Mucosa of rectum (tissue), 2 donors: Measurements from ENCODE around the gene SGO1.

Experiments used
- H3K27ac ChIP-seq, 2 donors: one replicate each; pipeline ENCODE4 v1.7.0; 2013; ENCODE audit warnings: inconsistent platforms in 2 of 2, low read depth in 2 of 2, low read length in 2 of 2
- H3K27me3 ChIP-seq, 2 donors: one replicate each; pipeline ENCODE4 v1.7.0; 2013; ENCODE audit warnings: low read length in 2 of 2; ENCODE audit not compliant: control insufficient read depth in 2 of 2, insufficient read depth in 2 of 2
- H3K36me3 ChIP-seq, 2 donors: one replicate each; pipeline ENCODE4 v1.7.0; 2013; ENCODE audit warnings: low read length in 2 of 2; ENCODE audit not compliant: control insufficient read depth in 2 of 2, insufficient read depth in 2 of 2
- H3K4me1 ChIP-seq, 2 donors: one replicate each; pipeline ENCODE4 v1.7.0; 2013; ENCODE audit warnings: low read length in 2 of 2, mild to moderate bottlenecking in 1 of 2; ENCODE audit not compliant: control insufficient read depth in 2 of 2, insufficient read depth in 2 of 2
- H3K4me3 ChIP-seq, 2 donors: one replicate each; pipeline ENCODE4 v1.7.0; 2013; ENCODE audit warnings: low read length in 2 of 2
- H3K9ac ChIP-seq, 2 donors: one replicate each; pipeline ENCODE4 v1.7.0; 2013; ENCODE audit warnings: low read length in 2 of 2, low read depth in 1 of 2, mild to moderate bottlenecking in 1 of 2
- H3K9me3 ChIP-seq, 2 donors: one replicate each; pipeline ENCODE4 v1.7.0; 2013; ENCODE audit warnings: low read length in 2 of 2; ENCODE audit not compliant: control insufficient read depth in 2 of 2
- donor health status: healthy.
- donor health status: Normal muscosa, but diverticular disease.

SGO1 gene

DNA sequence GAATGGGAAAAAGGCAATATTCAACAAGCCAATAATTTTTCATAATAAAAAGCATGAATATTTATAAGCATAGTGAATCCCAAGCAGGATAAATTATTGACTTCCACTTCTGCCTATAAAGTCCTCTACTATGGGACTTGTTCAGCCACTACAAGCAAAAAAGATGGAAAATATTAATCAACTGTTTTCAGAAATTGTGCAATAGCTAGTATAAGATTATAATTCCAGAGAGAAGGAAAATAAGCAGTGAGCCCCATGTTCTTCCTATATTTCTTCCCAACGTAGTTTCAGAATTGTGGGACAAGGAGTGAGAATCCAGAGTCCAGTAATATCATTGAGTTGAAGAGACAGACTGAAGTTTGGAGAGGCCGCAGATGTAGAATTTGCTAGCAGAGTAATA, 24.3 kb downstream of the SGO1 start:
- Histone ChIP-seq H3K36me3 (no peaks in the 10 kb centered on the region), H3K27ac (no peak overlapping the region), H3K9me3 (no peaks in the 10 kb centered on the region), H3K4me1 (no peaks in the 10 kb centered on the region), H3K9ac (no peak overlapping the region), H3K27me3 (no peaks in the 10 kb centered on the region), H3K4me3 (no peak overlapping the region)

DNA sequence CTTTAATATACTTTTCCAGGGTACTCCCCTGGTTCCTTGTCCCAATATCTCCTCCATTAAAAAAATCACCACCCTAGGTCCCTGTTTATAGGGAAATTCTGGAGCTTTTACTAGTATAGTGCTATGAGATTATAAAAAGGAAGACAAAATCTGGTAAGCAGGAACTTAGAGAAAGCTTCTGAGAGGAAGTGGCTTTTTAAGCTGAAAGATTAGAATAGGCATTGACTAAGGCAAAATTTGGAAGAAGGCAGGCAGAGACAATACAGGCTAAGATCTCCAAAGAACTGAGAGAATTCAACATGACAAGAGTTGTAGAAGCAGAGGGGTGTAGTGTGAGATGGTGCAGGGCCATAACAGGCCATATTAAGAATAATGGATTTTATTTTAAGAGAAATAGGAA, 25.8 kb downstream of the SGO1 start:
- Histone ChIP-seq H3K9me3 (no peaks in the 10 kb centered on the region), H3K4me3 (no peak overlapping the region), H3K27me3 (no peaks in the 10 kb centered on the region), H3K4me1 (no peaks in the 10 kb centered on the region), H3K36me3 (peaks cover 0 to 3% of the 10 kb centered on the region in 2 donors), H3K27ac (no peak overlapping the region), H3K9ac (no peak overlapping the region)

GRCh38 chr3:20154928-20155327, 31.1 kb downstream of the SGO1 start:
- Histone ChIP-seq H3K9ac (no peak overlapping the region), H3K9me3 (no peaks in the 10 kb centered on the region), H3K27ac (no peak overlapping the region), H3K27me3 (no peaks in the 10 kb centered on the region), H3K4me3 (no peak overlapping the region), H3K4me1 (no peaks in the 10 kb centered on the region), H3K36me3 (peaks cover 3 to 5% of the 10 kb centered on the region in 2 donors)

DNA sequence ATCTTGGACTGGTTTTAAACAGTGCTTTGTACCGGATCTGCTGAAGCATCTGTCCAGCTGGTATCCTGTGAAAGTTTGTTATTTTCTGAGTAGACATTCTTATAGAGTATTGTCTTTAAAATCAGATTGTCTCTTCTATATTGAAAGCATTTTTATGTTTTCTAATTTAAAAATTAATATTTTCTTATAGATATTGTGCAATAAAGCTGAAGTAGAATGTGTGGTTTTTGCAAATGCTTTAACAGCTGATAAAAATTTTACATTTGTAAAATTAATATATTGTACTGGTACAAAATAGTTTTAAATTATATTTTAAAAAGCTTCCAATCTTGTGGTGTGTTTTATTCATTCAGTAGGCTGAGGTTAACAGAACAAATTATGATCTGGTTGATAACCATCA, 31.9 kb downstream of the SGO1 start:
- Histone ChIP-seq H3K9me3 (no peaks in the 10 kb centered on the region), H3K36me3 (peaks cover 3 to 7% of the 10 kb centered on the region in 2 donors), H3K9ac (no peak overlapping the region), H3K4me3 (no peak overlapping the region), H3K4me1 (no peaks in the 10 kb centered on the region), H3K27ac (no peak overlapping the region), H3K27me3 (no peaks in the 10 kb centered on the region)

- H3K9me3 ChIP-seq = no peaks in the 10 kb centered on the region
- no peak overlapping the region for H3K4me3 ChIP-seq
- no peaks in the 10 kb centered on the region for H3K4me1 ChIP-seq
- H3K9ac ChIP-seq = no peak overlapping the region
- H3K27ac ChIP-seq = no peak overlapping the region
- peaks cover 0 to 6% of the 10 kb centered on the region in 2 donors for H3K36me3 ChIP-seq
- H3K27me3 ChIP-seq = no peaks in the 10 kb centered on the region
Observed at GRCh38 chr3:20148466-20148865, 37.5 kb downstream of the SGO1 start.

GRCh38 chr3:20147361-20147760, 38.6 kb downstream of the SGO1 start:
- H3K4me3 ChIP-seq = no peak overlapping the region
- no peak overlapping the region for H3K27ac ChIP-seq
- no peaks in the 10 kb centered on the region for H3K9me3 ChIP-seq
- no peak overlapping the region for H3K9ac ChIP-seq
- H3K27me3 ChIP-seq = no peaks in the 10 kb centered on the region
- H3K36me3 ChIP-seq = peaks cover 6% of the 10 kb centered on the region in 2 donors
- H3K4me1 ChIP-seq = no peaks in the 10 kb centered on the region

- Histone ChIP-seq H3K36me3 (peaks cover 6 to 12% of the 10 kb centered on the region in 2 donors), H3K27ac (no peak overlapping the region), H3K4me3 (no peak overlapping the region), H3K4me1 (no peaks in the 10 kb centered on the region), H3K9ac (no peak overlapping the region), H3K9me3 (no peaks in the 10 kb centered on the region), H3K27me3 (no peaks in the 10 kb centered on the region)
Observed at GRCh38 chr3:20146301-20146700, 39.7 kb downstream of the SGO1 start.

GRCh38 chr3:20145874-20146273, 40.1 kb downstream of the SGO1 start:
- H3K36me3 ChIP-seq = peaks cover 6 to 12% of the 10 kb centered on the region in 2 donors
- H3K4me3 ChIP-seq = no peak overlapping the region
- H3K4me1 ChIP-seq = no peaks in the 10 kb centered on the region
- H3K27ac ChIP-seq = no peak overlapping the region
- H3K9ac ChIP-seq = no peak overlapping the region
- H3K27me3 ChIP-seq = no peaks in the 10 kb centered on the region
- no peaks in the 10 kb centered on the region for H3K9me3 ChIP-seq

DNA sequence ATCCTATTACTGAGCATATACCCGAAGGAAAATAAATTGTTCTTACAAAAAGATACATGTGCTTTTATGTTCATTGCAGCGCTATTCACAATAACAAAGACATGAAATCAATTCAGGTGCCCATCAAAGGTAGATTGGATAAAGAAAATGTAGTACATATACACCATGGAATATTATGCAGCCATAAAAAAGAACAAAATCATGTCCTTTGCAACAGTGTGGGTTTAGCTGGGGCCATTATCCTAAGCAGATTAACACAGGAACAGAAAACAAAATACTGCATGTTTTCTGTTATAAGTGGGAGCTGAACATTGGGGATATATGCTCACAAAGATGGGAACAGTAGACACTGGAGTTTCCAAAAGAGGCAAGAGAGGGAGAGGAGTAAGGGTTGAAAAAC, 42.5 kb downstream of the SGO1 start:
- Histone ChIP-seq H3K27me3 (no peaks in the 10 kb centered on the region), H3K4me3 (no peak overlapping the region), H3K27ac (no peak overlapping the region), H3K4me1 (no peaks in the 10 kb centered on the region), H3K9ac (no peak overlapping the region), H3K9me3 (no peaks in the 10 kb centered on the region), H3K36me3 (peaks cover 6 to 12% of the 10 kb centered on the region in 2 donors)

DNA sequence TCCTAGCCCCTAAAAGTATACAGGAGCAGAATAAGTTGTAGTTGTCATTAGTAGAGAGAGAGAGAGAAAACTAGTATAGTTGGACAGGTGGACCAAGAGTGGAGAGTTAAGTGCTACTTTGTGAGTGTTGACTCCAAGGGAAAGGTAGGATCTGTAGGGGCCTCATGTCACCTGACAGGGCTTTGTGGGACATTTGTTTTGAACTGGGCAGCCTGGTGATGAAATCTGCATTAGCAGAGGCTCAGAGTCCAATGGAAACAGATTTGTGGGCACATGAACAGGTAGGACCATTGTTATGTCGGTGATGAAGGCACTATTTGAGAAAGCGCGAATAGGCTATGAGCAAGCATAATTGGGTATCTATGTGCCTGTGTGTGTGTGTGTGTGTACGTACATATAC, 43.5 kb downstream of the SGO1 start:
- Histone ChIP-seq H3K9me3 (no peaks in the 10 kb centered on the region), H3K36me3 (peaks cover 6 to 10% of the 10 kb centered on the region in 2 donors), H3K27me3 (no peaks in the 10 kb centered on the region), H3K9ac (no peak overlapping the region), H3K4me1 (no peaks in the 10 kb centered on the region), H3K27ac (no peak overlapping the region), H3K4me3 (no peak overlapping the region)

DNA sequence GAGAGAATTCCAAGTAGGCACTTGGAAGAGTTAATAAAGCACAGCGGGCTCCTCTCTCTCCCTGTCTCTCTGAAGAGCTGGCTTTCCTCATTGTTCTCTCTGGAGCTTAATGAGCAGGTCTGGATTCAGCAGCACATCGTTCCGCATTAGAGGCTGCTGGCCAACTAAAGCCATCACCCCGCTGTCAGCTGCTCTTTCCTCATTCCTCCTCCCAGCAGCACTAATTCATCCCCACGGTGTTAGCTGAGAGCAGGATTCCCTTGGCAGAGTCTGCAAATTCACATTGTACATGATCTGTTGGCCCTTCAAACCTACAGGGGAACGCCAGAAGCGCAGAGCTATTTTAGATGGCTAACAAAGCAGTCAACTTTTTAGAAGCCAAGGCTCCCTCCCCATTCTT, 44.2 kb downstream of the SGO1 start:
- Histone ChIP-seq H3K4me1 (no peaks in the 10 kb centered on the region), H3K9me3 (no peaks in the 10 kb centered on the region), H3K36me3 (peaks cover 6 to 14% of the 10 kb centered on the region in 2 donors), H3K4me3 (no peak overlapping the region), H3K27me3 (no peaks in the 10 kb centered on the region), H3K9ac (no peak overlapping the region), H3K27ac (no peak overlapping the region)
